ENCODE data around the gene SART1. TPM values are rescaled to one million over a fixed set of nuclear protein-coding genes. Genes with fewer than 3 reads are reported as not detected.

Gene SART1
- total RNA-seq, 1 experiment from 2014 or later: 67.4 TPM

GRCh38 chr11:65976216-65977176 is 15.0 kb downstream of the SART1 start:
- H3K4me1 Mint-ChIP-seq (ENCODE audit: insufficient read depth, unreplicated experiment): peaks cover 8% of the 10 kb centered on the region
- H3K9me3 Mint-ChIP-seq (ENCODE audit: unreplicated experiment): no peaks in the 10 kb centered on the region
- H3K4me3 Mint-ChIP-seq (ENCODE audit: unreplicated experiment): no peak overlapping the region
- peaks cover 55% of the 10 kb centered on the region for H3K36me3 Mint-ChIP-seq (ENCODE audit: insufficient read depth, unreplicated experiment)
- ChIA-PET CTCF (interaction anchor here (0.9 to 3.5 kb wide), 2 partner anchors 21 to 92 kb away, joined by 3 to 20 read pairs; no protein-coding TSS in a partner anchor), POLR2A (interaction anchor here (0.7 kb wide), 2 partner anchors 21 to 314 kb away, joined by 3 to 4 read pairs; no protein-coding TSS in a partner anchor)
- DNase-seq (ENCODE audit: unreplicated experiment): no peak
- BruUV-seq (replicated peaks): no TSS peak
- intact Hi-C loops (cut with micrococcal nuclease): no loop called here
- no peak overlapping the region for H3K27ac Mint-ChIP-seq (ENCODE audit: low read depth, unreplicated experiment)
- no peak for TF ChIP-seq CTCF (IDR thresholded peaks at IDR 0.05; ENCODE audit: unreplicated experiment)
- H3K27me3 Mint-ChIP-seq (ENCODE audit: insufficient read depth, unreplicated experiment): no peaks in the 10 kb centered on the region

GRCh38 chr11:65977621-65978390 is 16.3 kb downstream of the SART1 start:
- no TSS peak for BruUV-seq (replicated peaks)
- no peak for TF ChIP-seq CTCF (IDR thresholded peaks at IDR 0.05; ENCODE audit: unreplicated experiment)
- no peak overlapping the region for H3K27ac Mint-ChIP-seq (ENCODE audit: low read depth, unreplicated experiment)
- intact Hi-C loops (cut with micrococcal nuclease): no loop called here
- ChIA-PET CTCF (interaction anchor here (1.7 kb wide), 1 partner anchor 10 kb away, joined by 5 read pairs; no protein-coding TSS in a partner anchor), POLR2A (no interaction called here)
- H3K27me3 Mint-ChIP-seq (ENCODE audit: insufficient read depth, unreplicated experiment): no peaks in the 10 kb centered on the region
- DNase-seq (ENCODE audit: unreplicated experiment): no peak
- H3K4me3 Mint-ChIP-seq (ENCODE audit: unreplicated experiment): no peak overlapping the region
- peaks cover 42% of the 10 kb centered on the region for H3K36me3 Mint-ChIP-seq (ENCODE audit: insufficient read depth, unreplicated experiment)
- peaks cover 8% of the 10 kb centered on the region for H3K4me1 Mint-ChIP-seq (ENCODE audit: insufficient read depth, unreplicated experiment)
- H3K9me3 Mint-ChIP-seq (ENCODE audit: unreplicated experiment): no peaks in the 10 kb centered on the region

GRCh38 chr11:65978391-65979238 is 17.1 kb downstream of the SART1 start:
- Mint-ChIP-seq H3K27ac (ENCODE audit: low read depth, unreplicated experiment) (no peak overlapping the region), H3K9me3 (ENCODE audit: unreplicated experiment) (no peaks in the 10 kb centered on the region), H3K4me3 (ENCODE audit: unreplicated experiment) (no peak overlapping the region), H3K36me3 (ENCODE audit: insufficient read depth, unreplicated experiment) (peaks cover 34% of the 10 kb centered on the region), H3K27me3 (ENCODE audit: insufficient read depth, unreplicated experiment) (no peaks in the 10 kb centered on the region), H3K4me1 (ENCODE audit: insufficient read depth, unreplicated experiment) (peaks cover under 1% of the 10 kb centered on the region)
- no peak for TF ChIP-seq CTCF (IDR thresholded peaks at IDR 0.05; ENCODE audit: unreplicated experiment)
- CTCF ChIA-PET: interaction anchor here (0.6 to 1.7 kb wide), 2 partner anchors 10 to 273 kb away, joined by 3 to 5 read pairs; no protein-coding TSS in a partner anchor
- BruUV-seq (replicated peaks): no TSS peak
- intact Hi-C loops (cut with micrococcal nuclease): no loop called here
- no peak for DNase-seq (ENCODE audit: unreplicated experiment)
- POLR2A ChIA-PET: no interaction called here

Measured in MCF 10A (cell line).